Measurements from ENCODE around the gene MAGI2.

DNA sequence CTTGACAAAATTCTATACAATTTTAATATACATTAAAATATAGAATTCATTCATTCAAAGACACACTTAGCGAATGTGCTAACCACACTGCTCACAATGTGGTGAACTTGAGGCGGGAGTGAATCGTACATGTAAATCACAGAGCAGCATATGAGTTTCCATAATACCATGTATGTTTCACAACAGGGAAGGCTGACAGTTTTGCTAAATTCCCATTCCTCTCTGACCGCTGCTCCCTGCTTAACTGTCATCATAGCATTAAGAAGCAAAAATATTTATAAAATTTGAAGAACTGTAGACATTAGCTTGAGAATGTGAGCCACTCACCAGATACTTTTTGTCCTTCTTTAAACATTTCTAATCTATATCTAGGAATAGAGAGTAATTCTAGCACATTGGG is 763.3 kb downstream of the MAGI2 start:
- no peak for TF ChIP-seq EZH2 (IDR thresholded peaks at IDR 0.05; ENCODE audit: insufficient read depth, low read length)
- TF ChIP-seq, protein P1, sequence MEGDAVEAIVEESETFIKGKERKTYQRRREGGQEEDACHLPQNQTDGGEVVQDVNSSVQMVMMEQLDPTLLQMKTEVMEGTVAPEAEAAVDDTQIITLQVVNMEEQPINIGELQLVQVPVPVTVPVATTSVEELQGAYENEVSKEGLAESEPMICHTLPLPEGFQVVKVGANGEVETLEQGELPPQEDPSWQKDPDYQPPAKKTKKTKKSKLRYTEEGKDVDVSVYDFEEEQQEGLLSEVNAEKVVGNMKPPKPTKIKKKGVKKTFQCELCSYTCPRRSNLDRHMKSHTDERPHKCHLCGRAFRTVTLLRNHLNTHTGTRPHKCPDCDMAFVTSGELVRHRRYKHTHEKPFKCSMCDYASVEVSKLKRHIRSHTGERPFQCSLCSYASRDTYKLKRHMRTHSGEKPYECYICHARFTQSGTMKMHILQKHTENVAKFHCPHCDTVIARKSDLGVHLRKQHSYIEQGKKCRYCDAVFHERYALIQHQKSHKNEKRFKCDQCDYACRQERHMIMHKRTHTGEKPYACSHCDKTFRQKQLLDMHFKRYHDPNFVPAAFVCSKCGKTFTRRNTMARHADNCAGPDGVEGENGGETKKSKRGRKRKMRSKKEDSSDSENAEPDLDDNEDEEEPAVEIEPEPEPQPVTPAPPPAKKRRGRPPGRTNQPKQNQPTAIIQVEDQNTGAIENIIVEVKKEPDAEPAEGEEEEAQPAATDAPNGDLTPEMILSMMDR (IDR thresholded peaks at IDR 0.05; ENCODE audit: insufficient read depth, low read depth, low read length) = no peak

Measured in astrocyte (in vitro differentiated cells and primary cell).